Neural cell (in vitro differentiated cells): ENCODE results near the gene STOM.

Experiments used
- RAD21 ChIP-seq: fragments of 450-650 bp; conservative IDR thresholded peaks from 2 replicates; pipeline ENCODE4 v1.6.1; 2014; ENCODE audit warnings: antibody characterized with exemption, mild to moderate bottlenecking, moderate library complexity
- TF ChIP-seq, protein P1 (sequence below): fragments of 450-650 bp; IDR thresholded peaks from 2 replicates; pipeline ENCODE4 v1.5.1; 2014; ENCODE audit warnings: antibody characterized with exemption, mild to moderate bottlenecking, moderate library complexity; ENCODE audit not compliant: poor library complexity, severe bottlenecking
- TF ChIP-seq, protein P2 (sequence below): IDR thresholded peaks from 2 replicates; pipeline ENCODE4 v1.6.1; 2012; ENCODE audit warnings: borderline replicate concordance

DNA sequence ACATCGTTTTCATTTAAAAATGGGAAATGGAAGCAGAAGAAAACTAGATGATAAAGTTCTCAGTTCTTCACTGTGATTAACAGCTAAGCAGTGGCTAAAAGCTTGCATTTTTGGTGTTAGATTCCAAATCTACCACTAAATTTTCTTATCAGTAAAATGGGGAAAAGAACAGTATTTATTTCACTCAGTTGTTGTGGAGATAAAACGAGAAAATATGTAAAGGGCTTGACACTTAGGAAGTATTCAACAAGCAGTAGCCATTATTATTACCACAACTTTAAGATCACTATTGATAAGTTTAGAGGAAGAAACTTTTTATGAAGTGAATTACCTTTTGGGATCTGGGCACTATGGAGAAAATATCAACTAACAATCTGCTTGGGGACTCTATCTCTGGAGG, 4.5 kb downstream of the STOM start:
- TF ChIP-seq, protein P1, sequence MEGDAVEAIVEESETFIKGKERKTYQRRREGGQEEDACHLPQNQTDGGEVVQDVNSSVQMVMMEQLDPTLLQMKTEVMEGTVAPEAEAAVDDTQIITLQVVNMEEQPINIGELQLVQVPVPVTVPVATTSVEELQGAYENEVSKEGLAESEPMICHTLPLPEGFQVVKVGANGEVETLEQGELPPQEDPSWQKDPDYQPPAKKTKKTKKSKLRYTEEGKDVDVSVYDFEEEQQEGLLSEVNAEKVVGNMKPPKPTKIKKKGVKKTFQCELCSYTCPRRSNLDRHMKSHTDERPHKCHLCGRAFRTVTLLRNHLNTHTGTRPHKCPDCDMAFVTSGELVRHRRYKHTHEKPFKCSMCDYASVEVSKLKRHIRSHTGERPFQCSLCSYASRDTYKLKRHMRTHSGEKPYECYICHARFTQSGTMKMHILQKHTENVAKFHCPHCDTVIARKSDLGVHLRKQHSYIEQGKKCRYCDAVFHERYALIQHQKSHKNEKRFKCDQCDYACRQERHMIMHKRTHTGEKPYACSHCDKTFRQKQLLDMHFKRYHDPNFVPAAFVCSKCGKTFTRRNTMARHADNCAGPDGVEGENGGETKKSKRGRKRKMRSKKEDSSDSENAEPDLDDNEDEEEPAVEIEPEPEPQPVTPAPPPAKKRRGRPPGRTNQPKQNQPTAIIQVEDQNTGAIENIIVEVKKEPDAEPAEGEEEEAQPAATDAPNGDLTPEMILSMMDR = no peak
- TF ChIP-seq, protein P2, sequence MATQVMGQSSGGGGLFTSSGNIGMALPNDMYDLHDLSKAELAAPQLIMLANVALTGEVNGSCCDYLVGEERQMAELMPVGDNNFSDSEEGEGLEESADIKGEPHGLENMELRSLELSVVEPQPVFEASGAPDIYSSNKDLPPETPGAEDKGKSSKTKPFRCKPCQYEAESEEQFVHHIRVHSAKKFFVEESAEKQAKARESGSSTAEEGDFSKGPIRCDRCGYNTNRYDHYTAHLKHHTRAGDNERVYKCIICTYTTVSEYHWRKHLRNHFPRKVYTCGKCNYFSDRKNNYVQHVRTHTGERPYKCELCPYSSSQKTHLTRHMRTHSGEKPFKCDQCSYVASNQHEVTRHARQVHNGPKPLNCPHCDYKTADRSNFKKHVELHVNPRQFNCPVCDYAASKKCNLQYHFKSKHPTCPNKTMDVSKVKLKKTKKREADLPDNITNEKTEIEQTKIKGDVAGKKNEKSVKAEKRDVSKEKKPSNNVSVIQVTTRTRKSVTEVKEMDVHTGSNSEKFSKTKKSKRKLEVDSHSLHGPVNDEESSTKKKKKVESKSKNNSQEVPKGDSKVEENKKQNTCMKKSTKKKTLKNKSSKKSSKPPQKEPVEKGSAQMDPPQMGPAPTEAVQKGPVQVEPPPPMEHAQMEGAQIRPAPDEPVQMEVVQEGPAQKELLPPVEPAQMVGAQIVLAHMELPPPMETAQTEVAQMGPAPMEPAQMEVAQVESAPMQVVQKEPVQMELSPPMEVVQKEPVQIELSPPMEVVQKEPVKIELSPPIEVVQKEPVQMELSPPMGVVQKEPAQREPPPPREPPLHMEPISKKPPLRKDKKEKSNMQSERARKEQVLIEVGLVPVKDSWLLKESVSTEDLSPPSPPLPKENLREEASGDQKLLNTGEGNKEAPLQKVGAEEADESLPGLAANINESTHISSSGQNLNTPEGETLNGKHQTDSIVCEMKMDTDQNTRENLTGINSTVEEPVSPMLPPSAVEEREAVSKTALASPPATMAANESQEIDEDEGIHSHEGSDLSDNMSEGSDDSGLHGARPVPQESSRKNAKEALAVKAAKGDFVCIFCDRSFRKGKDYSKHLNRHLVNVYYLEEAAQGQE = no peak
- no peak for TF ChIP-seq RAD21
